ENCODE measurements around the gene NINJ1. TPM values are rescaled to one million over a fixed set of nuclear protein-coding genes. Genes with fewer than 3 reads are reported as not detected.
A peak's percentile ranks its signal among the peaks of the same experiment; 100 is the strongest.

Gene NINJ1
- total and polyA plus RNA-seq, 2 donors (not counting 1 experiment from before 2014, with no cell fraction given) = 8.3 to 13.2 TPM

GRCh38 chr9:93096131-93096802 lies 37.8 kb downstream of the NINJ1 start, which contains the start of gene CARD19:
Gene CARD19, plus strand, starts transcription at chr9:93096217. Its CDS starts 129 bp downstream, at chr9:93096346.
- WGBS (ENCODE audit: insufficient coverage) = under 1% methylated on average over 59 of the region's 65 CpGs
- ChIA-PET CTCF (interaction anchor here (1.0 to 4.7 kb wide), 4 partner anchors 10 to 92 kb away, joined by 5 to 25 read pairs (median 6); no protein-coding TSS in a partner anchor), POLR2A (interaction anchor here (0.7 to 3.3 kb wide), 7 partner anchors 11 to 1070 kb away, joined by 4 to 36 read pairs (median 8); no protein-coding TSS in a partner anchor)
- no peak for ATAC-seq (ENCODE audit: low read depth)
- Histone ChIP-seq H3K36me3 (replicated peaks in 1 of 2; ENCODE audit: control extremely low read depth in 1 of 2, control insufficient read depth in 1 of 2, extremely low read depth in 1 of 2, insufficient read depth in 2 of 2, low read length in 1 of 2) (no peaks in the 10 kb centered on the region), H3K27ac (ENCODE audit: low read length in 2 of 2) (peak within 1 kb of the TSS; percentile 97 to 98), H3K4me2 (replicated peaks; ENCODE audit: low read depth, low read length, poor library complexity, severe bottlenecking) (peak within 1 kb of the TSS; percentile 90), H3K27me3 (replicated peaks in 1 of 4; ENCODE audit: control extremely low read depth in 1 of 4, control insufficient read depth in 3 of 4, insufficient read depth in 4 of 4, low read length in 3 of 4) (no peaks in the 10 kb centered on the region), H3K79me2 (ENCODE audit: control insufficient read depth, insufficient read depth, low read length) (peaks cover 26% of the 10 kb centered on the region), H2AFZ (ENCODE audit: insufficient read depth, low read depth, low read length, poor library complexity, severe bottlenecking) (peak within 1 kb of the TSS; percentile 82), H3K4me1 (ENCODE audit: control insufficient read depth in 2 of 2, insufficient read depth in 2 of 2, low read length in 2 of 2) (peaks cover 62 to 75% of the 10 kb centered on the region in 2 donors), H3K9ac (ENCODE audit: low read length) (peak within 1 kb of the TSS; percentile 86), H4K20me1 (ENCODE audit: control insufficient read depth, insufficient read depth, low read length, poor library complexity, severe bottlenecking) (peaks cover 9% of the 10 kb centered on the region), H3K4me3 (ENCODE audit: control extremely low read depth in 1 of 5, extremely low read depth in 1 of 5, insufficient read depth in 1 of 5, low read depth in 2 of 5, low read length in 4 of 5) (peak within 1 kb of the TSS; percentile 51 to 82 (median 75)), H3K9me3 (ENCODE audit: control extremely low read depth in 1 of 3, control insufficient read depth in 2 of 3, insufficient read depth in 1 of 3, low read length in 2 of 3) (peaks cover 0 to 10% (median 0%) of the 10 kb centered on the region in 3 donors)
- no peaks in the 10 kb centered on the region for H3K27me3 Mint-ChIP-seq
- peaks cover 72% of the 10 kb centered on the region for H3K4me1 Mint-ChIP-seq
- H3K9me3 Mint-ChIP-seq (ENCODE audit: insufficient read depth) = peaks cover under 1% of the 10 kb centered on the region
- DNase-seq = no peak
- peak within 1 kb of the TSS; percentile 95 for H3K27ac Mint-ChIP-seq
- H3K4me3 Mint-ChIP-seq = peak within 1 kb of the TSS; percentile 87
- TF ChIP-seq CTCF (IDR thresholded peaks at IDR 0.05) = no peak
- intact Hi-C loops (cut with micrococcal nuclease) = loop anchor here (1.0 to 10.0 kb wide), 7 partner anchors 68 to 981 kb away; partner anchors contain the start of genes FAM120AOS, SPTLC1 and ZNF484
